ENCODE results near the gene KIAA0040. TPM values are rescaled to one million over a fixed set of nuclear protein-coding genes. Genes with fewer than 3 reads are reported as not detected.

The KIAA0040 gene
- total RNA-seq, 1 donor from 2014 or later = 38.5 TPM

DNA sequence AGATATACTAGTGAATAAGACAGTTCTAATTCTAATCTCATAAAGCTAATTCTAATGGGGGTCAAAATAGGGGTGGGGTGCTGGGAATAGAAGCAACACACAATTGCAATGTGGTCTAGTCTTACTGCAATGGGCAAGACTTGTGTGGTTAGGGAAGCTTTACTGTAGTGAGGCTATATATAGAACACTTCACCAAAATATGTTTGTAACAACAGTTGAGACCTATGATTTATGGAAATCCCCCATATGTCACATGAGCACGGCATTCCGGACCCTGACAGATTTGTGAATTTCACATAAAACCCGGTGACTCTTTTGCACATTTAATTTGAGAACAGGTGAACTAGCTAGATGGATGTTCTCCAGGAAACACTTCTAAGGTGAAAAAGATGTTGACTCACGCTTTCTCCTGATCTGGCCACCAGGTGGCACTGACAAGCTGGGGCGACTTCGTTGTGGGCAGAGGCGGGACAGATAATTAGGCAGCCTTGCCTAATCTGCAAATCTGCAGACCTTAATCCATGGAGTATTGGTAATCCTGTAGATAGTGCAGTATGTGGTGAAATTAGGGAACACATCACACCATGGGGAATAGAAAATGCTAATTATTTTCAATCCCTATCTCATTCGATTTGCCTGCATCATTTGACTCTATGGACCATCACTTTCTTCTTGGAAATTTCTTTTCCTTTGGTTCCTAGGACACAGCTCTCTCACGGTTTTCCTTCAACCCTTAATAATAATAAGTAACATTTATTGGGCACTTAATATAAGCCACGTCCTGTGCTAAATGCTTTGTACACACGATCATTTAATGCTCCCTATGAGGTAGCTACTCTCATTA is 37.7 kb downstream of the KIAA0040 start:
- Histone ChIP-seq H3K4me3 (no peak overlapping the region), H3K4me1 (no peaks in the 10 kb centered on the region), H3K27ac (no peak overlapping the region), H3K36me3 (peaks cover 0 to 2% of the 10 kb centered on the region in 2 donors), H3K27me3 (no peaks in the 10 kb centered on the region), H3K9me3 (no peaks in the 10 kb centered on the region)
- intact Hi-C loops (cut with DNase I) = loop anchor here (10.0 kb wide), 2 partner anchors 70 to 1690 kb away; no protein-coding TSS in a partner anchor
- DNase-seq (ENCODE audit: extremely low spot score in 2 of 2) = no peak
- no peak for TF ChIP-seq POLR2AphosphoS5 (IDR thresholded peaks at IDR 0.05; ENCODE audit: insufficient read depth in 1 of 2, low read depth in 1 of 2)
- TF ChIP-seq, protein P1, sequence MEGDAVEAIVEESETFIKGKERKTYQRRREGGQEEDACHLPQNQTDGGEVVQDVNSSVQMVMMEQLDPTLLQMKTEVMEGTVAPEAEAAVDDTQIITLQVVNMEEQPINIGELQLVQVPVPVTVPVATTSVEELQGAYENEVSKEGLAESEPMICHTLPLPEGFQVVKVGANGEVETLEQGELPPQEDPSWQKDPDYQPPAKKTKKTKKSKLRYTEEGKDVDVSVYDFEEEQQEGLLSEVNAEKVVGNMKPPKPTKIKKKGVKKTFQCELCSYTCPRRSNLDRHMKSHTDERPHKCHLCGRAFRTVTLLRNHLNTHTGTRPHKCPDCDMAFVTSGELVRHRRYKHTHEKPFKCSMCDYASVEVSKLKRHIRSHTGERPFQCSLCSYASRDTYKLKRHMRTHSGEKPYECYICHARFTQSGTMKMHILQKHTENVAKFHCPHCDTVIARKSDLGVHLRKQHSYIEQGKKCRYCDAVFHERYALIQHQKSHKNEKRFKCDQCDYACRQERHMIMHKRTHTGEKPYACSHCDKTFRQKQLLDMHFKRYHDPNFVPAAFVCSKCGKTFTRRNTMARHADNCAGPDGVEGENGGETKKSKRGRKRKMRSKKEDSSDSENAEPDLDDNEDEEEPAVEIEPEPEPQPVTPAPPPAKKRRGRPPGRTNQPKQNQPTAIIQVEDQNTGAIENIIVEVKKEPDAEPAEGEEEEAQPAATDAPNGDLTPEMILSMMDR (IDR thresholded peaks at IDR 0.05) = peak; percentile 87 to 97 (median 96)

GRCh38 chr1:175152006-175152652 is 40.4 kb downstream of the KIAA0040 start:
- Histone ChIP-seq H3K4me1 (no peaks in the 10 kb centered on the region), H3K27ac (no peak overlapping the region), H3K9me3 (no peaks in the 10 kb centered on the region), H3K4me3 (no peak overlapping the region), H3K36me3 (no peaks in the 10 kb centered on the region), H3K27me3 (no peaks in the 10 kb centered on the region)
- no peak for DNase-seq (ENCODE audit: extremely low spot score in 2 of 2)
- no peak for TF ChIP-seq POLR2A (IDR thresholded peaks at IDR 0.05)
- TF ChIP-seq POLR2AphosphoS5 (IDR thresholded peaks at IDR 0.05; ENCODE audit: insufficient read depth in 1 of 2, low read depth in 1 of 2) = no peak
- TF ChIP-seq, protein P1 (IDR thresholded peaks at IDR 0.05) = peak; percentile 74 to 90 (median 83)
- intact Hi-C loops (cut with DNase I) = loop anchor here (10.0 kb wide), 2 partner anchors 73 to 1693 kb away; no protein-coding TSS in a partner anchor

GRCh38 chr1:175150596-175151319 is 41.8 kb downstream of the KIAA0040 start:
- Histone ChIP-seq H3K27me3 (no peaks in the 10 kb centered on the region), H3K4me3 (no peak overlapping the region), H3K9me3 (no peaks in the 10 kb centered on the region), H3K27ac (no peak overlapping the region), H3K36me3 (no peaks in the 10 kb centered on the region), H3K4me1 (no peaks in the 10 kb centered on the region)
- intact Hi-C loops (cut with DNase I) = loop anchor here (2.0 to 10.0 kb wide), 3 partner anchors 74 to 1694 kb away; no protein-coding TSS in a partner anchor
- no peak for TF ChIP-seq POLR2AphosphoS5 (IDR thresholded peaks at IDR 0.05; ENCODE audit: insufficient read depth in 1 of 2, low read depth in 1 of 2)
- no peak for DNase-seq (ENCODE audit: extremely low spot score in 2 of 2)

DNA sequence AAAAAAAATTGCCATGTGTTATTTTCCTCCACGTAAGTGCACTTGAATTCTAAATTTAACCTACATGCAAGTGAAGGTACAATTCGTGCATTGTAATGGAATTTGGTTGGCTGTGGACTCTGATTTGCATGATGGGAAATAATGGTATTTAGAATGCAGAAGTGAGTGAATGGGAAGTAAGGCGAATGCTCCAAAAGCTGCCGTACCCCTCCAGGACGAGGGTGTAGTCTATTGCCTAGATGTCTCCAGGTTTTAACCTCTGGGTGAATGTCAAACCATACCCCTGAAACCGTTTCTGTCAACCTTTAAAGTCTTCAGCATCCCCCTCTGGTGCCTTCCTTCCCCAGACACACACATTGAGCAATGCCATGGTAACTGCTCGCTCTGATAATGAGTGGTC is 44.5 kb downstream of the KIAA0040 start:
- TF ChIP-seq POLR2A (IDR thresholded peaks at IDR 0.05) (no peak), POLR2AphosphoS5 (IDR thresholded peaks at IDR 0.05; ENCODE audit: insufficient read depth in 1 of 2, low read depth in 1 of 2) (no peak)
- TF ChIP-seq, protein P1 (IDR thresholded peaks at IDR 0.05) = no peak
- no peak overlapping the region for H3K4me3 ChIP-seq
- intact Hi-C loops (cut with DNase I) = no loop called here
- no peaks in the 10 kb centered on the region for H3K27me3 ChIP-seq
- H3K4me1 ChIP-seq = no peaks in the 10 kb centered on the region
- no peak overlapping the region for H3K27ac ChIP-seq
- no peaks in the 10 kb centered on the region for H3K36me3 ChIP-seq
- DNase-seq (ENCODE audit: extremely low spot score in 2 of 2) = no peak
- no peaks in the 10 kb centered on the region for H3K9me3 ChIP-seq

GRCh38 chr1:175147569-175147968 is 45.0 kb downstream of the KIAA0040 start:
- Histone ChIP-seq H3K9me3 (no peaks in the 10 kb centered on the region), H3K4me3 (no peak overlapping the region), H3K4me1 (no peaks in the 10 kb centered on the region), H3K27me3 (no peaks in the 10 kb centered on the region), H3K36me3 (no peaks in the 10 kb centered on the region), H3K27ac (no peak overlapping the region)
- no peak for TF ChIP-seq POLR2AphosphoS5 (IDR thresholded peaks at IDR 0.05; ENCODE audit: insufficient read depth in 1 of 2, low read depth in 1 of 2)
- TF ChIP-seq POLR2A (IDR thresholded peaks at IDR 0.05) = no peak
- TF ChIP-seq, protein P1 (IDR thresholded peaks at IDR 0.05) = no peak
- intact Hi-C loops (cut with DNase I) = no loop called here
- DNase-seq (ENCODE audit: extremely low spot score in 2 of 2) = no peak
